SU-DHL-6 (cell line): ENCODE data around the gene GULP1.

ENCODE experiments used
- EZH2phosphoT487 ChIP-seq: fragments of 200-600 bp; sonication (generic), shearing (Covaris generic); conservative IDR thresholded peaks from 2 replicates; pipeline ENCODE4 v1.6.1; 2018; ENCODE audit warnings: mild to moderate bottlenecking, antibody characterized with exemption, low read length, moderate library complexity, mixed read lengths
- TF ChIP-seq, protein P1 (sequence below): fragments of 200-600 bp; sonication (generic); IDR thresholded peaks from one replicate; pipeline ENCODE4 v1.5.1; 2017; ENCODE audit warnings: antibody characterized with exemption, mild to moderate bottlenecking, low read length, moderate library complexity; ENCODE audit not compliant: insufficient read depth, poor library complexity, severe bottlenecking

- TF ChIP-seq, protein P1, sequence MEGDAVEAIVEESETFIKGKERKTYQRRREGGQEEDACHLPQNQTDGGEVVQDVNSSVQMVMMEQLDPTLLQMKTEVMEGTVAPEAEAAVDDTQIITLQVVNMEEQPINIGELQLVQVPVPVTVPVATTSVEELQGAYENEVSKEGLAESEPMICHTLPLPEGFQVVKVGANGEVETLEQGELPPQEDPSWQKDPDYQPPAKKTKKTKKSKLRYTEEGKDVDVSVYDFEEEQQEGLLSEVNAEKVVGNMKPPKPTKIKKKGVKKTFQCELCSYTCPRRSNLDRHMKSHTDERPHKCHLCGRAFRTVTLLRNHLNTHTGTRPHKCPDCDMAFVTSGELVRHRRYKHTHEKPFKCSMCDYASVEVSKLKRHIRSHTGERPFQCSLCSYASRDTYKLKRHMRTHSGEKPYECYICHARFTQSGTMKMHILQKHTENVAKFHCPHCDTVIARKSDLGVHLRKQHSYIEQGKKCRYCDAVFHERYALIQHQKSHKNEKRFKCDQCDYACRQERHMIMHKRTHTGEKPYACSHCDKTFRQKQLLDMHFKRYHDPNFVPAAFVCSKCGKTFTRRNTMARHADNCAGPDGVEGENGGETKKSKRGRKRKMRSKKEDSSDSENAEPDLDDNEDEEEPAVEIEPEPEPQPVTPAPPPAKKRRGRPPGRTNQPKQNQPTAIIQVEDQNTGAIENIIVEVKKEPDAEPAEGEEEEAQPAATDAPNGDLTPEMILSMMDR, result no peak
- no peak for TF ChIP-seq EZH2phosphoT487
These were observed 13.9 kb upstream of the GULP1 start for GRCh38 chr2:188277786-188278185.
